Fibroblast of mammary gland (primary cell): ENCODE results near the gene TULP4.

ENCODE experiments used
- DNase-seq: peaks from one replicate; pipeline ENCODE4 v3.0.0-alpha.2; 2010; ENCODE audit warnings: low read depth
- H3K4me3 ChIP-seq: 2 replicates; pipeline ENCODE4 v1.5.1; 2011; ENCODE audit warnings: low read depth, mild to moderate bottlenecking, low read length, moderate library complexity; ENCODE audit not compliant: control insufficient read depth
- CTCF ChIP-seq: conservative IDR thresholded peaks from 2 replicates; pipeline ENCODE4 v1.5.1; 2011; ENCODE audit warnings: low read depth, low read length, inconsistent platforms; ENCODE audit not compliant: control insufficient read depth, insufficient read depth

TULP4 gene

GRCh38 chr6:158496700-158497099 is 184.4 kb downstream of the TULP4 start:
- H3K4me3 ChIP-seq: no peak overlapping the region
- TF ChIP-seq CTCF: no peak
- DNase-seq: no peak

DNA sequence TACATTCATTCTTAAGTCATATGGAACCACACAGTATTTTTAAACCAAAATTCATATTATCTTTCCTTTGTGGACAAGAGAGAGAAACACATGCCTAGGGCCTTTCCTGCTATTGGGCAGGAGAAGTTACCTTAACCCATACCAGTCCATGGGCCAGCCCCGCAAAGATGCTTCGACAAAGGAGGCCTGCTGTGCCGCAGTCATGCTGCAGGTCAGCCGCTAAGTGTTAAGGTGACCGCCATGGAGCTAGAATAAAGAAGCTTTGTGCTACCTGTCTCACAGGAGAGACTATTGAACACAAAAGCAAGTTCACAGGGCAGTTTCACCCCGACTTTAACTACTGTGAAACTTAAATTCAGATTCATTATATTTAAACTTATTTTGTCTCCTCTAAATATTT is 185.4 kb downstream of the TULP4 start:
- H3K4me3 ChIP-seq: no peak overlapping the region
- no peak for TF ChIP-seq CTCF
- no peak for DNase-seq

GRCh38 chr6:158498362-158498761 is 186.1 kb downstream of the TULP4 start:
- no peak for DNase-seq

DNA sequence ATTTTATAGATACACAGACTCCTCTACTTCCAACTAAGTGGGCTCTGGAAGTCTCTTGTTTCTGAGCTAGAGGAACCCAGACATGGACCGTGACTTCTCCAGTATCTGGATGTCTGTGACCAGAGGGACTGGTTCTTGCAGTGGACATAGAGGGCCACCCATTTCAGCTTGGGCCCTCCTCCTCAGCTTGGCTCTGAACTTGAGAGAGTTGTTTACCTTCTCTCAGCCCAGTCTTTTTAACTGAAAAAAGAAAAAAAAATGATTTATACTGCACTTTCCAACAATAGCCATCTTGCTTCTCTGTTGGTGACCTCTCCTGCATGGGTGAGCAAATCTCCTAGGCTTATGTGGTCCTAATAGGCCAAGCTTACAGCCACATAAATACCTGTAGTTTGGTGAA is 187.3 kb downstream of the TULP4 start:
- DNase-seq: no peak
- TF ChIP-seq CTCF: no peak
- no peak overlapping the region for H3K4me3 ChIP-seq

More at GRCh38 chr6:158498362-158498761, 186.1 kb downstream of the TULP4 start:
- TF ChIP-seq CTCF: no peak
- no peak overlapping the region for H3K4me3 ChIP-seq

DNA sequence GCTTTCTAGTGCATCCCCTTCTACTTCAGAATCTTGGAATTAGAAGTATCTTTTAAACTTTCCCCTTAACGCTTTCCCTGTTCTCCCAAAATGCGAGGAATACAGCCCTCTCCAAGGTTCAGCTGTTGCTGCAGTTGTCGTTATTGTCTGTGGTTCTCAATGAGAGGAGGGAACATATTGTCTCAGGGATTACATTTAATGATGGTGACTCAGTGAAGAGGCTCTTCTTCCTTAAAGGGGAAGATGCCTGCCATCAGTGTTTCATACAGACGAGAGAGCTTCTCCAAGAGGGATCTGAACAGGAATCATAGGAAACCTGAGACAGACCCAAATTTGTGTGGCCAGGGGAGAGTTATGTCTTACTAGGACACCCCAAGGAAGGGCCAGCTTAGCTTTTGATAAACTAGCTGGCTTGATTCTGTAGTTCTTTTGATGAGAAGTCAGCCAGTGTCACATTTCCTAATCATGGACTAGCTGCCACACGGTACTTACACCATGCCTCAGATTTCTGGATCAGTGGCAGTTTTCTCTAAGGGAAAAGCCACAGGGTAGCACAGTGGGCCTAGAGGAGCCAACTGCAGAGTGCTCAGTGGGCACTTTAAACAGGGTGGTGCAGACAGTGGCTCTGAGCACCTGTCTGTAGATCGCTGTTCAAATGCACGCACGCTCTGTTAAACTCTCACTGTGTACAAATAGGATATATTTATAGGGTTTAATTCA is 187.9 kb downstream of the TULP4 start:
- peak; percentile 74 for DNase-seq
- no peak overlapping the region for H3K4me3 ChIP-seq
- TF ChIP-seq CTCF: no peak

DNA sequence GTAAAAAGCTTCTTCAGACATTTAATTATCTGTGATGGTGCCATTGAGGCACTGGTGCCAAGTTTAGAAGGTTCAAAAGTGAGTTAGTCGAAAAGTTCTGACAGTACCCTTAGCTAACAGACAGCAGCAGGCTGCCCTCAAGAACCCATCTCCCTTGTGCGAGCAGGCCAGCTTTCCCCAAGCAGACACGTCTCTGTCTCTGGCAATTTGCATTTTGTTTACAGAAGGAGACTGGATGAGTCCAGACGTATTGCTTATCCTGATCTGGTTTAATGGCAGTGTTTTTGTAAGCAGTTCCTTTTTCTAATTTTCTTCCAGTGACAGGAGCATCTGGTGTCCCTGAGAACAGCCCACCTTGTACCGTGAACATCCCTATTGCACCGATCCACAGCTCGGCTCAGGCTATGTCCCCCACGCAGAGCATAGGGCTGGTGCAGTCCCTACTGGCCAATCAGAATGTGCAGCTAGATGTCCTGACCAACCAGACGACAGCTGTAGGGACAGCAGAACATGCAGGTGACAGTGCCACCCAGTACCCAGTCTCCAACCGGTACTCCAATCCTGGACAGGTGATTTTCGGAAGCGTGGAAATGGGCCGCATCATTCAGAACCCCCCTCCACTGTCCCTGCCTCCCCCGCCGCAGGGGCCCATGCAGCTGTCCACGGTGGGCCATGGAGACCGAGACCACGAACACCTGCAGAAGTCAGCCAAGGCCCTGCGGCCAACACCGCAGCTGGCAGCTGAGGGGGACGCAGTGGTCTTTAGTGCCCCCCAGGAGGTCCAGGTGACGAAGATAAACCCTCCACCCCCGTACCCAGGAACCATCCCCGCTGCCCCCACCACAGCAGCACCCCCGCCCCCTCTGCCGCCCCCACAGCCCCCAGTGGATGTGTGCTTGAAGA is 189.3 kb downstream of the TULP4 start:
- H3K4me3 ChIP-seq: no peak overlapping the region
- TF ChIP-seq CTCF: no peak
- no peak for DNase-seq
